Activated CD4-positive, alpha-beta T cell treated with anti-CD3 and anti-CD28 coated beads, Interleukin-2, amount 10 ng/mL, durations not matched to agents 24 days and 14 days (primary cell): ENCODE measurements around the gene FGB. TPM values are rescaled to one million over a fixed set of nuclear protein-coding genes. Genes with fewer than 3 reads are reported as not detected.

Experiments used
- DNase-seq: peaks from one replicate; pipeline ENCODE4 v3.0.0; 2022
- H3K27ac Mint-ChIP-seq: one replicate; pipeline ENCODE4 v1.8.0; 2022; ENCODE audit warnings: mild to moderate bottlenecking, mixed read lengths
- H3K27me3 Mint-ChIP-seq: one replicate; pipeline ENCODE4 v1.8.0; 2022; ENCODE audit warnings: mixed read lengths
- H3K36me3 Mint-ChIP-seq: one replicate; pipeline ENCODE4 v1.8.0; 2022; ENCODE audit warnings: low read depth, mild to moderate bottlenecking, mixed read lengths
- H3K4me1 Mint-ChIP-seq: one replicate; pipeline ENCODE4 v1.8.0; 2021; ENCODE audit warnings: mixed read lengths
- H3K4me3 Mint-ChIP-seq: one replicate; pipeline ENCODE4 v1.8.0; 2022; ENCODE audit warnings: mild to moderate bottlenecking, moderate library complexity, mixed read lengths
- H3K9me3 Mint-ChIP-seq: one replicate; pipeline ENCODE4 v1.8.0; 2021; ENCODE audit warnings: mixed read lengths
- intact Hi-C: fragments of 100-400 bp; cut with micrococcal nuclease; formaldehyde crosslinking; loops from one replicate; pipeline ENCODE4 v1.15.1; 2023
- total RNA-seq: library from RNA; stranded (reverse); gene quantifications from 2 replicates; pipeline ENCODE4 v1.2.3, GENCODE V29; 2022

The FGB gene
- total RNA-seq, 1 donor from 2014 or later = not detected

DNA sequence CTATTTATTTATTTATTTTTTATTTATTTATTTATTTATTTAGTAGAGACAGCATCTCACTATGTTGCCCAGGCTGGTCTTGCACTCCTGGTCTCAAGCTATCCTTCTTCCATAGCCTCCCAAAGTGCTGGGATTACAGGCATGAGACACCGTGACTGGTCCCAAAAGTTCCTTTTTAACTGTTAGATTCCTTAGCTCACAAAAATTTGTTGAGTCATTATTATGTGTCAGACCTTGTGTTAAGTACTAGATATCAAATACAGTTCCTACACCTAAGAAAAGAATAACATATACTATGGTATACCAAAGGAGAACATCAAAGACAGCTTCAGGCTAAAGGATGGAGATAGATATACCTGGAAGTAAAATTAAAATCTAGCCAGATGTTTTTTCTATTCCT, 16.1 kb downstream of the FGB start:
- H3K36me3 Mint-ChIP-seq = no peaks in the 10 kb centered on the region
- no peak for DNase-seq
- H3K27me3 Mint-ChIP-seq = peaks cover 10% of the 10 kb centered on the region
- no peak overlapping the region for H3K4me3 Mint-ChIP-seq
- intact Hi-C loops = no loop called here
- H3K9me3 Mint-ChIP-seq = no peaks in the 10 kb centered on the region
- no peaks in the 10 kb centered on the region for H3K4me1 Mint-ChIP-seq
- H3K27ac Mint-ChIP-seq = no peak overlapping the region

DNA sequence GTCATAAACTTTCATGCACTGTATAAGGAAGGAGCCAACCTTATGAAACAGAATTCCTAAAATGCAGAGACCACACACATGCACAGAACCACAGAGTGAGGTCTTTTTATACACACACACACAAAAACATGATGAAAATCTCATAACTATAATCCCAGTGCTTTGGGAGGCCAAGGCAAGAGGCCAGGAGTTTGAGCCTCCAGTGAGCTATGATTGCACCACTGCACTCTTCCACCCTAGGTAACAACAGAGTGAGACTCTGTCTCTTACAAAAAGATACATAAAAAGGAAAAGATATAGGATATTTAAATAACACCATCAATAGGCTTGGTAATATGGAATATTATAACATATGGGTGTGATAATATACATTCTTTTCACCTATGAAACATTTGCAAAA, 17.1 kb downstream of the FGB start:
- Mint-ChIP-seq H3K4me1 (no peaks in the 10 kb centered on the region), H3K4me3 (no peak overlapping the region), H3K27ac (no peak overlapping the region), H3K36me3 (no peaks in the 10 kb centered on the region), H3K27me3 (peaks cover 8% of the 10 kb centered on the region), H3K9me3 (no peaks in the 10 kb centered on the region)
- intact Hi-C loops = no loop called here
- DNase-seq = no peak

DNA sequence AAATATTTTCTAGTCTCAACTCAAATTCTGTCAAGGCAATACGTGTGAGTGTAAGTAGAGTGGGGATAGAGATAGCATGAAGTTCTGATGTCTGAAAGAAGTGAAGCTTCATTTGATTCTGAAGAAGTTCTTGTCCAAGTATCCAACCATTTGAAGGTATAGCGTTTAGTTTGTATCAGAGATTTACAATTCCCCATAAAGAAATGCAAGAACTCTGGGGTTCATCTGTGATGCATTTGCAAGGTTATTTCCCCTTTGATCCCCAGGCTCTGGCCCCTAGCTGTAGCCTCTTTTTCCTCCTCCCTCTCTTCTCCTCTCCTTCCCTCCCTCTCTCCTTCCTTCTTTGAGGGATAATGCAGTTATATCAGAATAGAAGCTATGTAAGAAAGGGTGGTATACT, 19.9 kb downstream of the FGB start:
- Mint-ChIP-seq H3K4me1 (no peaks in the 10 kb centered on the region), H3K4me3 (no peak overlapping the region), H3K27me3 (peaks cover 10% of the 10 kb centered on the region), H3K9me3 (no peaks in the 10 kb centered on the region), H3K36me3 (no peaks in the 10 kb centered on the region), H3K27ac (no peak overlapping the region)
- intact Hi-C loops = no loop called here
- DNase-seq = no peak

DNA sequence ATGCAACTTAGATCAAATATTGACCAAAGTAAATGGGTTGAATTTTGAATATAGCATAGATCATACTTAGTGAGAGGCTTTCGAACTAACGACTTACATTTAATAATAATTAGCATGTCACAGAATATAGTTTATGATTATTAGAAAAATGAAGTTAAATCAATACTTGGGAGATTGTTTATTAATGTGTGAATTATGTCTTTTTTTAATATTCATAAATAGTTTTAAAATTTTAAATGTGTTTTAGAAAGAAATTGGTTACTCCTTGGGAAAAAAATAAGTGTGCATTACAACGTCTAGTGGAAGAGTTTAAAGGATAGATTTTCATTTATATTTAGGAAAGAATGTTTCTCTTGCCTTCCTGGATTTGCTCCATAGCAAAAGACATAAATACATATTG, 20.4 kb downstream of the FGB start:
- H3K36me3 Mint-ChIP-seq = no peaks in the 10 kb centered on the region
- no peak overlapping the region for H3K27ac Mint-ChIP-seq
- peaks cover 10% of the 10 kb centered on the region for H3K27me3 Mint-ChIP-seq
- no peak overlapping the region for H3K4me3 Mint-ChIP-seq
- intact Hi-C loops = no loop called here
- H3K9me3 Mint-ChIP-seq = no peaks in the 10 kb centered on the region
- H3K4me1 Mint-ChIP-seq = no peaks in the 10 kb centered on the region
- DNase-seq = no peak

DNA sequence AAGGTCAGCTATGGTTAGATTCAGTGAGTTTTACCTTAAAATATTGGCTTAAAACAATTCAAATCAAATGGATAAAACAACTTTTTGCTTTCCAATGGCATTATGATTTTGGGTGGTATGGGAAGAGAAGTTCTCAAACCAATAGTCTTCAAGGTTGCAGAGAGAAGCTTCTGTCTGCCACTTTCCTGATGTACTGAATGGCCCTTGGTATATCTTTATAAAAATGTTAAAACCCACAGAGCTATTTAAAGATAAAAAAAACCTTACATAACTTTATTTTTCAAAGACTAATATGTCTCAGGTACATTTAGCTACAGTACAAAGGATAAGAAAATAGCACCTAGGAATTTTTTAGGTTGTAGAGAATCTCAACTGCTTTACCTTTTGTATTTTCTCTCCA, 20.9 kb downstream of the FGB start:
- Mint-ChIP-seq H3K27ac (no peak overlapping the region), H3K4me3 (no peak overlapping the region), H3K27me3 (peaks cover 10% of the 10 kb centered on the region), H3K4me1 (no peaks in the 10 kb centered on the region), H3K9me3 (no peaks in the 10 kb centered on the region), H3K36me3 (no peaks in the 10 kb centered on the region)
- no peak for DNase-seq
- intact Hi-C loops = no loop called here

DNA sequence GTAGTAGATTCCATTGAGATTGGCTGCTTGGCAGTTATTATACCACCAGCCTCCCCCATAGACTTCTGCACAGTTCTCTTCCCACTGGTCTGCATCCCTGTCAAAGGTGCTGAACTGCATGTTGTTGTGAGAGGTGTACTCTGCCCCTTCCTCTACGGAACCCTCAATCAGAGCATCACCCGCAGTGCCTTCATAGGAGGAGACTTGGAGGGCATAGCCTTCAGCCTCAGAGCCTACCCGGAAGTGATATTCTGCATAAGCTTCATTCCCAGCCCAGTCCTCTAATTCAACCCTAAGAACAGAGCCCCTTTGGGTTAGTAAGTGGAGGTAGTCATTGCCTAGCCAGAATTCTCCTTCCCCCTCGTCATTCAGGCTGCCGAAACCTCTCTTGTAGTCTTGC, 21.4 kb downstream of the FGB start:
- H3K9me3 Mint-ChIP-seq = no peaks in the 10 kb centered on the region
- no peak overlapping the region for H3K4me3 Mint-ChIP-seq
- H3K4me1 Mint-ChIP-seq = no peaks in the 10 kb centered on the region
- H3K27ac Mint-ChIP-seq = no peak overlapping the region
- no peak for DNase-seq
- H3K36me3 Mint-ChIP-seq = no peaks in the 10 kb centered on the region
- intact Hi-C loops = no loop called here
- peaks cover 9% of the 10 kb centered on the region for H3K27me3 Mint-ChIP-seq

DNA sequence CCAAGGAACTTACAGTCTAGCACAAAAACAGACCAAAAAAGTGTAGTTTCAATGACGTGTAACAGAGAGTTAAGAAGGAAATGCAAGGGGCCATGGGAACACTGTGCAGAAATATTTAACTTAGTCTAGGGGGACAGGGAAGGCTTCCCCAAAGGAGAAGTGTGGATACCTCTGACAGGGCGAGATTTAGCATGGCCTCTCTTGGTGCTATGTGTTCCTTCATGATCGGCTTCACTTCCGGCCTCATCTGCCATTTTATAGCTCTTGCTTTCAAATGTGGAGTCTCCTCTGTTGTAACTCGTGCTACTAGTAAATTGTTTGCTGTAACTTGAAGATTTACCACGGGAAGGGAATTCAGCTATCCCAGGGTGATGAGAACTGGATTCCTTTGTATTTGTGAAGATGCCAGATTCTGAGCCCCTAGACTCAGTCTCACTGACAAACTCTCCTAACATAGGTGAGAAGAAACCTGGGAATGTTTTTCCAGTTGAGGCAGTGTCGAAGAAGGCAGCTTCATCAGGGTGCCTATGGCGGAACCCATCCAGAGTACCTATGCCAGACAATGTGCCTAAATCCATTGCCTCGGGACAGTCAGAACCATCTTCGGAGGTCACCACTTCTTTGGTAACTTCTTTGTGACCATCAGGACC, 22.7 kb downstream of the FGB start:
- Mint-ChIP-seq H3K36me3 (no peaks in the 10 kb centered on the region), H3K4me3 (no peak overlapping the region), H3K9me3 (no peaks in the 10 kb centered on the region), H3K4me1 (no peaks in the 10 kb centered on the region), H3K27ac (no peak overlapping the region), H3K27me3 (peaks cover 12% of the 10 kb centered on the region)
- no peak for DNase-seq
- intact Hi-C loops = no loop called here

DNA sequence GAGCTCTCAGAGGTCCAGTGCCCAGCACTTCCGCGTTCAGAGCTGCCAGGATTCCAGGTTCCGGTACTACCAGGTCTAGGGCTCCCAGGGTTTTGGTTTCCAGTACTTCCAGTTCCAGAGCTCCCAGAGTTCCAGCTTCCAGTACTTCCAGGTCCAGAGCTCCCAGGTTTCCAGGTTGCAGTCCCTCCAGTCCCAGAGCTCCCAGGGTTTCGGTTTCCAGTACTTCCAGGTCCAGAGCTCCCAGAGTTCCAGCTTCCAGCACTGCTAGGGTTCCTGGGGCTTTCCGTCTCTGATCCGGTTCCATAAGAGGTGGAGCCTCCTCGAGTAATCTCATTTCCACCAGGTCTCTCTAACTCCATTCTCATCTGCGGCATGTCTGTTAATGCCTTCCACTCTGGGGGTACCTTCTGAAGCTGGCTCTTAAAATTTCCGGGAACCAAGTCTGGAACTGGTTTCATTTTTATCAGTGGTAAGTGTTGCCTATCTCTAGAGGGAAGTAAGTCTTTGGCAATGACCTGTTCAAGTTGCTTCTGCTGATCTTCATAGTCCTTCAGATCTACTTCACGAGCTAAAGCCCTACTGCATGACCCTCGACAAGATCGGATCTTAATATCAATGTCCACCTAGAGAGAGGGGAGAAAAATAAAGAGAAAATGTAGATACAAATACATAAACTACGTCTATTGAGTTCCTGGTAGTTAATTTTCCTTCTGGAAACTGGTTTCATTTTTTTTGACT, 23.7 kb downstream of the FGB start:
- Mint-ChIP-seq H3K27ac (no peak overlapping the region), H3K4me1 (no peaks in the 10 kb centered on the region)

DNA sequence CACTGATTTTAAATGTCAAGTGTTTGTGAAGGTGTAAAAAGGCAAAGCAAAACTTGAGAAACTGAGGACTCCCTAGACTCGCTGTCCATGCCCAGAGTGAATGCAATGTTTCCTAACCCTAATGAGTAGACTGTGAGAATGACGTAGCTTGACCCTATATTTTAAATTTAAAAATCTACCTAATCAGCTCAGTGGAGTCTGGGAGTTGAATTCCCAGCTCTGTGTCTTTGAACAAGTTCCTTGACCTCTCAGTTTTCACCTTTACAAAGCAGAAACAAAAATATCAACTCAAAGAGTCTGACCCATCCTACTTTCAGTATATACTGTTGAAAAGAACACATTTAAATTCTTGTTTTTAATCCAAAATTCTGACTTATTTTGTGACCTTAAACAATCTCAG, 25.4 kb downstream of the FGB start:
- Mint-ChIP-seq H3K36me3 (no peaks in the 10 kb centered on the region), H3K4me3 (no peak overlapping the region), H3K9me3 (no peaks in the 10 kb centered on the region), H3K4me1 (no peaks in the 10 kb centered on the region), H3K27ac (no peak overlapping the region), H3K27me3 (peaks cover 11% of the 10 kb centered on the region)
- DNase-seq = no peak
- intact Hi-C loops = no loop called here

More for the DNA sequence above, 23.7 kb downstream of the FGB start:
- peaks cover 12% of the 10 kb centered on the region for H3K27me3 Mint-ChIP-seq
- no peaks in the 10 kb centered on the region for H3K9me3 Mint-ChIP-seq
- intact Hi-C loops = no loop called here
- H3K36me3 Mint-ChIP-seq = no peaks in the 10 kb centered on the region
- DNase-seq = no peak
- no peak overlapping the region for H3K4me3 Mint-ChIP-seq

DNA sequence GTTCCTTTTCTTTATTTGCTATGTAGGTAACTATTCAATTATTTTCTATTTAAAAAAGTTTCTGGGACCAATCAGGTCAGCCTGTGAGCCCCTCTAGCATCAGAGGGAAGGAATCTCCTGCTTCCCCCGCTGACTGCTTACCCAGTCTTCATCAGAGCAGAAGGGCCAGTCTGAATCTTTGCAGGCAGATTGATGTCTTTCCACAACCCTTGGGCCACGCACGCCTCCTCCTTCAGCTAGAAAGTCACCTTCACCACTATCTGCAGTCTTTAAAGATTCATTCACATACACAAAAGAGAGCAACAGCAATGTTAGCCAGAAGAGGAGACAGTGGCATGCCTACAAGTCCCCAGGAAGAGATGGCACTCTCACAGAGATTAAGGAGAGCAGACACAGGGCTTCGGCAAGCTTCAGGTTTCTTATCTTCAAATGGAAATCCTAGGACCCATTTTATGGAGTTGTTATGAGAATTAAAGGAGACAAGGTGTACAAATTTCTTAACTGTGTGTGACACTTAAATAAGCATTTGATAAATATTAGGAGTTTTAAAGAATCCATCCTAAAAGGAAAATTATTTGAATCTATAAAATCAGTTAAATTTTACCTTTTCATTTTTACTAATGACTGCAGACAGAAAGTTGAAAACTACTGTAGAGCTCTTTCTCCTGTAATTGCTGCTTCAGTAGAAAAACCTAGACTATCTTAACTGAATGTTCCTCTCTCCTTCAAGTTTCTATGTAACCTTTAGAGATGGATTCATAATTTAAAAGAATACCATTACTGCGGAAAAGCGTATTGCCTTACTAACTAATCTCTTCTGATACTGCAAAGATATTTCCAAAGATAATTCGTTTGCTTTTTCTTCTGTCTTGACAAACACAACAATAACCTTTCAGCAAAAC, 26.7 kb downstream of the FGB start:
- H3K4me3 Mint-ChIP-seq = no peak overlapping the region
- H3K27me3 Mint-ChIP-seq = peaks cover 17% of the 10 kb centered on the region
- H3K9me3 Mint-ChIP-seq = no peaks in the 10 kb centered on the region
- no peak for DNase-seq
- no peak overlapping the region for H3K27ac Mint-ChIP-seq
- intact Hi-C loops = no loop called here
- H3K4me1 Mint-ChIP-seq = no peaks in the 10 kb centered on the region
- no peaks in the 10 kb centered on the region for H3K36me3 Mint-ChIP-seq

DNA sequence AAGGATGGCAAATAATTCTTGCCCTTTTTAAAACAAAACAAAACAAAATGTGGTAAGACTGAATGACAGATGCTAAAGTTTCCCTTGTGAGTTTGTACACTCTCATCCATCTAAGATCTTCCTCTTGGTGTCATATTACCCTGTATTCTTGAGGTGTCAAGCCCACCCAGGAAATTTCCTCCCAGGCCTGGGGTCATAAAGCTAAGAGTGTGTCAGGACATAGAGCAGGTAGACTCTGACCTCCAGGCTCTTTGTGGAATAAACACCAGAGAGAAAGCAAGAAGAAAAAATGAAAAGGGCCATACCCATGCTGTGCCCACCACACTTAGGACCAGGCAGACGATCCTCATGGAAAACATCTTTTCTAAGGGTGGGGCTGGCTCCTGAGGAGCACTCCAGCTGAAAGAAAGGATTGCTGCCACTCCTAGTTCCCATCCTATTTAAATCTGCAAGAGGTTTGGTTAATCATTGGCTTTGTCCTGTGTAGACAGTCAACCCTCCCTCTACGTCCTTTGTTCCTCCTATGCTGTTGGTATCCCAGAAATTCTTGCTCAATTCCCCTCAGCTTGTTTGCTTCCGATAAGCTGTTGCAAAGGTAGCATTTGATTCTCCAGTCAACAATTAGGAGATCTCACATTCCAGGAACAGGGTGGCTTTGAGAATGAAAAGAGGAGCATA, 27.7 kb downstream of the FGB start, which contains the start of gene FGA:
Gene FGA (minus strand): TSS at position 414 of the 678 bp plus-strand sequence. CDS start 55 bp downstream, at position 359.
- intact Hi-C loops = no loop called here
- Mint-ChIP-seq H3K4me1 (no peaks in the 10 kb centered on the region), H3K27ac (no peak within 1 kb of the TSS), H3K27me3 (peaks cover 17% of the 10 kb centered on the region), H3K4me3 (no peak within 1 kb of the TSS), H3K9me3 (no peaks in the 10 kb centered on the region), H3K36me3 (no peaks in the 10 kb centered on the region)
- no peak for DNase-seq

DNA sequence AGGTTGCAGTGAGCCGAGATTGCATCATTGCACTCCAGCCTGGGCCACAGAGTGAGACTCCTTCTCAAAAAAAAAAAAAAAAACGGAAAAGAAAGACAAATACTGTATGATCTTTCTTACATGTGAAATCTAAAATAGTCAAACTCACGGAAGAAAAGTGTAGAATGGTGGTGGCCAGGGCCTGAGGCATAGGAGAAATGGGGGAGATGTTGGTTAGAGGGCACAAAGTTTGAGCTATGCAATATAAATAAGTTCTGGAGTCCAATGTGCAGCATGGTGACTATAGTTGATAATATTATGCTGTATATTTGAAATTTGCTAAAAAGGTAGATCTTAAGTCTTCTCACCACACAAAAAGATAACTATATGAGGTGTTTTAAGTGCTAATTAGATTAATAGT, 29.1 kb downstream of the FGB start:
- intact Hi-C loops = no loop called here
- H3K27ac Mint-ChIP-seq = no peak overlapping the region
- H3K36me3 Mint-ChIP-seq = no peaks in the 10 kb centered on the region
- H3K9me3 Mint-ChIP-seq = no peaks in the 10 kb centered on the region
- no peak overlapping the region for H3K4me3 Mint-ChIP-seq
- H3K4me1 Mint-ChIP-seq = no peaks in the 10 kb centered on the region
- no peak for DNase-seq
- H3K27me3 Mint-ChIP-seq = peaks cover 17% of the 10 kb centered on the region

DNA sequence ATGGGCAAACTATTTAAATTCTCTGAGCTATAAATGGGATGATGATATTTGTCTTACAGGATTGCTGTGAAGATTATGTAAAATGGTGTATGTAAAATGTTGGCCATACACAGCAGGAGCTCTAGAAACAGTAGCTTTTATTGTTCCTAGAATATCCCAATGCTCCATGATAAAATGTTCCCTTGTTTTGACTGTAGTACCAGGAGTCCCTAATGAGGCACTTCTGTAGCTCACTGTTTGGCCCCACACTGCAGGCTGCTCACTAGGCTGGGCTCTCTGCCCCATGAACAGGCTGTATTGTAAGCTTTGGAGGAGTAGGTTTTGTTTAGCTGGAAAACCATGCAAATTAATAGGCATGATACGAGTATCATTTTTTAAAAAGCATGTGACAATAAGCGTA, 31.1 kb downstream of the FGB start:
- intact Hi-C loops = no loop called here
- H3K36me3 Mint-ChIP-seq = no peaks in the 10 kb centered on the region
- no peak for DNase-seq
- peaks cover 14% of the 10 kb centered on the region for H3K27me3 Mint-ChIP-seq
- H3K27ac Mint-ChIP-seq = no peak overlapping the region
- H3K4me1 Mint-ChIP-seq = no peaks in the 10 kb centered on the region
- H3K9me3 Mint-ChIP-seq = no peaks in the 10 kb centered on the region
- no peak overlapping the region for H3K4me3 Mint-ChIP-seq
